Hepatocyte (in vitro differentiated cells): ENCODE results near the gene SIRT6.

ENCODE experiments used
- CTCF ChIP-seq: fragments of 200-600 bp; sonication (generic); IDR thresholded peaks from 2 replicates; pipeline ENCODE4 v1.5.1; 2016; ENCODE audit warnings: antibody characterized with exemption, mild to moderate bottlenecking; ENCODE audit not compliant: poor library complexity
- EZH2 ChIP-seq: fragments of 200-600 bp; sonication (generic); IDR thresholded peaks from 2 replicates; pipeline ENCODE4 v1.6.1; 2016; ENCODE audit warnings: antibody characterized with exemption, mild to moderate bottlenecking, borderline replicate concordance
- EZH2phosphoT487 ChIP-seq: fragments of 200-600 bp; sonication (generic); IDR thresholded peaks from one replicate; pipeline ENCODE4 v1.6.1; 2018; ENCODE audit warnings: antibody characterized with exemption, mild to moderate bottlenecking, low read depth, moderate library complexity; ENCODE audit not compliant: unreplicated experiment, severe bottlenecking

GRCh38 chr19:4201798-4202197, 19.4 kb upstream of the SIRT6 start:
- TF ChIP-seq CTCF, result no peak
- TF ChIP-seq EZH2phosphoT487, result no peak
- TF ChIP-seq EZH2, result no peak
